ENCODE results near the gene SEMA3E.
"Not testable (repeated sequence)": the region's sequence is repeated elsewhere in the genome, so short reads cannot be mapped to it uniquely, and the experiment has no call there.

The SEMA3E gene

GRCh38 chr7:83467493-83467892 is 181.4 kb downstream of the SEMA3E start:
- TF ChIP-seq CTCF (IDR thresholded peaks at IDR 0.05; ENCODE audit: borderline replicate concordance, control extremely low read depth, extremely low read depth, insufficient read depth, missing control alignments) = no peak
- no peak for DNase-seq (ENCODE audit: low spot score)
- in situ Hi-C loops (cut with MboI; ENCODE audit: low sequenced_read_pairs, unreplicated experiment) = no loop called here

GRCh38 chr7:83466956-83467355 is 182.0 kb downstream of the SEMA3E start:
- DNase-seq (ENCODE audit: low spot score) = no peak
- TF ChIP-seq CTCF (IDR thresholded peaks at IDR 0.05; ENCODE audit: borderline replicate concordance, control extremely low read depth, extremely low read depth, insufficient read depth, missing control alignments) = no peak
- in situ Hi-C loops (cut with MboI; ENCODE audit: low sequenced_read_pairs, unreplicated experiment) = no loop called here

DNA sequence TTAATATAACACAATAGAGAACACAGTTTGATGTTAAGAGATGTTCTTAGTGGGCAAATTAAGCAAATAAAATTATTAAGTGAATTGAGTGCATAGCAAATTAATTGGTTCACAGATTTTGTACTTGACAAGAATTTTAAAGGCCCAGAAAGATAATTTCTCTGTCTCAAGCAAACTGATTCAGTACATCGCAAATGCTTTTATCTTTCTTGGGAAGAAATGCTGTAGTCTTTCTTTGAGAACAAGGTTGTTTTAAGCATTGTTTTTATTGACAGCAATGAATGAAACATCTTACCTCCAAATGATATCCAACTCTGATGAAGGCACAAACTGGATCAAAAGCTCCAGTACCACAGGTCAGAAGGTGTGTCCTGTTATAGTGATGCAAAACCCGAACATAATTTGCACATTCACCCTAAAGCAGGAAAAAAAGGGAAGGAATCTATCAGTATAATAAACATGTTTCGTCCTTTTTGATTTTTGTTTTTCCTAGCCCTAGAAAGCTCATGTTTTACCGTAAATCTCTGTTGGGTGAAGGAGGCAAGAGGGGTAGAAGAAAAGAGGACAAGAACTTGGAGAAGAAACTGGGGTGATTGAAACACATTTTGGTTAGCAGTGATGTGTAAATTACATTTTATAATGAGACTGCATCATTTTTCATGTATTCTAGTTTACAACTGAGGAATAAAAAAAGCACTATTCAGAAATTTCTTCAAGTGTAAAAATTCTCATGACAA is 182.6 kb downstream of the SEMA3E start:
- TF ChIP-seq CTCF (IDR thresholded peaks at IDR 0.05; ENCODE audit: borderline replicate concordance, control extremely low read depth, extremely low read depth, insufficient read depth, missing control alignments) = no peak
- DNase-seq (ENCODE audit: low spot score) = no peak
- in situ Hi-C loops (cut with MboI; ENCODE audit: low sequenced_read_pairs, unreplicated experiment) = no loop called here

GRCh38 chr7:83465643-83466042 is 183.3 kb downstream of the SEMA3E start:
- DNase-seq (ENCODE audit: low spot score) = no peak
- TF ChIP-seq CTCF (IDR thresholded peaks at IDR 0.05; ENCODE audit: borderline replicate concordance, control extremely low read depth, extremely low read depth, insufficient read depth, missing control alignments) = no peak
- in situ Hi-C loops (cut with MboI; ENCODE audit: low sequenced_read_pairs, unreplicated experiment) = no loop called here

- in situ Hi-C loops (cut with MboI; ENCODE audit: low sequenced_read_pairs, unreplicated experiment); DNase-seq (ENCODE audit: low spot score): not testable (repeated sequence)
Measured at GRCh38 chr7:83461820-83462219, 187.1 kb downstream of the SEMA3E start.

DNA sequence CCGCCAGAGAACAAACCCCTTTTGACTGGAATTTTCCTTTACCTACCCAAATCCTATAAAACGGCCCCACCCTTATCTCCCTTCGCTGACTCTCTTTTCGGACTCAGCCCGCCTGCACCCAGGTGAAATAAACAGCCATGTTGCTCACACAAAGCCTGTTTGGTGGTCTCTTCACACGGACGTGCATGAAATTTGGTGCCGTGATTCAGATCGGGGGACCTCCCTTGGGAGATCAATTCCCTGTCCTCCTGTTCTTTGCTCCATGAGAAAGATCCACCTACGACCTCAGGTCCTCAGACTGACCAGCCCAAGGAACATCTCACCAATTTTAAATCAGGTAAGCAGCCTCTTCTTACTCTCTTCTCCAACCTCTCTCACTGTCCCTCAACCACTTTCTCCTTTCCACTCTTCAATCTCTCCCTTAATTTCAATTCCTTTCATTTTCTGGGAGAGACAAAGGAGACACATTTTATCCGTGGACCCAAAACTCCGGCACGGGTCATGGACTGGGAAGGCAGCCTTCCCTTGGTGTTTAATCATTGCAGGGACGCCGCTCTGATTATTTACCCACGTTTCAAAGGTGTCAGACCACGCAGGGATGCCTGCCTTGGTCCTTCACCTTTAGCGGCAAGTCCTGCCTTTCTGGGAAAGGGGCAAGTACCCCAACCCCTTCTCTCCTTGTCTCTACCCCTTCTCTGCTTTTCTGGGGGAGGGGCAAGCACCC is 188.8 kb downstream of the SEMA3E start:
- DNase-seq (ENCODE audit: low spot score); in situ Hi-C loops (cut with MboI; ENCODE audit: low sequenced_read_pairs, unreplicated experiment): not testable (repeated sequence)

DNA sequence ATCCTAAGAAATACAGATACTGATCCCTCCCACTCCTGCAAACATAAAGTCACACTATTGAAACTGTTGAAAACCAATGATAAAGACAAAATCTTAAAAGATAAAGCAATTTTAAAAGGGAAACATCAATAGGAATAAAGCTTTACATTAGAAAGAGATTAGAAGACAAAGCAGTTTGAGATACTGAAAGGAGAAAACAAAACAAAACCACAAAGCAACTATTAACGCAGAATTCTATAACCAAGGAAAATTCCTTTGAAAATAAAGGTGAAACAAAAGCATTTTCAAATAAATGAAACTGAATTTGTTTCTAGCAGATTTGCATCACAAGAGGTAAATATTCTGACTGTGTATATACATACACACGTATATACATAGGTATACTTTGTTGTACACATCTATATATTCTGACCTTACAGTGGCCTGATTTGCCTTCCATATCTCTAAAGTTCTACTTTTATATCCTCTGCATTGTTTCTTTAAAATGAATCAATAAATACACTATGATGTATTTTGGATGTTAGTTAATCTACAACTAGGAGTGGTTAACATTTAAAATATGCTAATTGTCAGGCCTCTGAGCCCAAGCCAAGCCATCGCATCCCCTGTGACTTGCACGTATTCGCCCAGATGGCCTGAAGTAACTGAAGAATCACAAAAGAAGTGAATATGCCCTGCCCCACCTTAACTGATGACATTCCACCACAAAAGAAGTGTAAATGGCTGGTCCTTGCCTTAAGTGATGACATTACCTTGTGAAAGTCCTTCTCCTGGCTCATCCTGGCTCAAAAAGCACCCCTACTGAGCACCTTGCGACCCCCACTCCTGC is 189.6 kb downstream of the SEMA3E start:
- in situ Hi-C loops (cut with MboI; ENCODE audit: low sequenced_read_pairs, unreplicated experiment); DNase-seq (ENCODE audit: low spot score): not testable (repeated sequence)

All from GM13976 (cell line).